HG03135 (cell line): ENCODE measurements around the gene HELLS.
A peak's percentile ranks its signal among the peaks of the same experiment; 100 is the strongest.
"Not testable (repeated sequence)": the region's sequence is repeated elsewhere in the genome, so short reads cannot be mapped to it uniquely, and the experiment has no call there.

ENCODE experiments used
- ATAC-seq: cut with Tn5 transposase; IDR thresholded peaks from one replicate; pipeline ENCODE4 v1.9.1; 2021; ENCODE audit warnings: mild to moderate bottlenecking, moderate library complexity; ENCODE audit not compliant: unreplicated experiment

HELLS gene

GRCh38 chr10:94602729-94603515 is 57.3 kb downstream of the HELLS start:
- no peak for ATAC-seq

GRCh38 chr10:94607111-94607510 is 61.5 kb downstream of the HELLS start:
- peak; percentile 52 for ATAC-seq

GRCh38 chr10:94608559-94608958 is 63.0 kb downstream of the HELLS start:
- no peak for ATAC-seq

- ATAC-seq = no peak
Measured at GRCh38 chr10:94614558-94614957, 69.0 kb downstream of the HELLS start.

- ATAC-seq = no peak
Measured at GRCh38 chr10:94617389-94617944, 71.9 kb downstream of the HELLS start.

- ATAC-seq = no peak
Measured at GRCh38 chr10:94622666-94623205, 77.1 kb downstream of the HELLS start.

GRCh38 chr10:94623572-94623971 is 78.0 kb downstream of the HELLS start:
- ATAC-seq = no peak

GRCh38 chr10:94626476-94626875 is 80.9 kb downstream of the HELLS start:
- no peak for ATAC-seq

GRCh38 chr10:94627511-94627910 is 81.9 kb downstream of the HELLS start:
- ATAC-seq = no peak

- no peak for ATAC-seq
Measured at GRCh38 chr10:94630017-94630688, 84.6 kb downstream of the HELLS start.

- no peak for ATAC-seq
Measured at GRCh38 chr10:94631077-94631875, 85.7 kb downstream of the HELLS start.

GRCh38 chr10:94632954-94633353 is 87.4 kb downstream of the HELLS start:
- no peak for ATAC-seq

GRCh38 chr10:94638097-94638496 is 92.5 kb downstream of the HELLS start:
- ATAC-seq = not testable (repeated sequence)

GRCh38 chr10:94639902-94640301 is 94.3 kb downstream of the HELLS start:
- no peak for ATAC-seq

GRCh38 chr10:94640562-94640961 is 95.0 kb downstream of the HELLS start:
- ATAC-seq = no peak

- no peak for ATAC-seq
Measured at GRCh38 chr10:94641480-94641879, 95.9 kb downstream of the HELLS start.

GRCh38 chr10:94644352-94644751 is 98.8 kb downstream of the HELLS start:
- no peak for ATAC-seq

- ATAC-seq = no peak
Measured at GRCh38 chr10:94645285-94645684, 99.7 kb downstream of the HELLS start.
